NCI-H69 (cell line): Measurements from ENCODE around the gene TBX18.

Experiments used
- DNase-seq: peaks from one replicate; lab custom pipeline; 2025; lab: John Stamatoyannopoulos, UW

TBX18 gene

DNA sequence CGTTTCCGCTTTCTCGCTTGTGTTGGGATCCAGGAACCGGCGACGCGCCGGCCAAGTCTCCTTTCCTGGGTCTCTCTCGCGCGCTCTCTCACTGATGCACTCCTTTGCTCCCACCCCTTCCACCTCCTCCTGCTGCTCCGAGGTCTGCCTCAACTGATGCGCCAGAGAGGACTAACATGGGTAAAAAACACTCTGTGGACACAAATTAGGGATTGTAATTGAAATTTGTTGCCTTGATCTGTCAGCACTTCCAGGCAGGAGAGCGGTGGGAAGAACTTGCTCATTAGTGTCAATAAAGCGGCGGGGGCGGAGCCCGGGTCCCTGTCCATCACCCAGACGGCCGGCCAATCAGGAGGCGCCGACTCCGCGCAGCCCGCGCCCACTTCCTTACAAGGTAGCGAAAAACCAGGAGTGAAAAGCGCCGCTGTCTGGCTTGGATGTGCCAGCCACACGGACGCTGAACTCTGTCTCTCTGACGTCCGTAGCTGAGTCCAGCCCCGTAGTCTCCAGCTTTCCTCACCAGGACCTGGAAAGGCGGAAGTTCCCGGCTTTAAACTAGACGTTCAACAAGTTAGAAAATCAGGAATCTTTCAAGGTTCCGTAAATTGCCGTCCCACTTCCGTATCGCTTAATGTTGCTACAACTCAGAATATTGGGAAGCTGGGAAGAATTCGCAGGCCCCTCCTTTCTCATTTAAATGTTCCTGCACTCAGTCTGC lies at the start of gene TBX18:
TBX18 (minus strand) TSS at position 267 of the 718 bp plus-strand sequence. CDS start 417 bp downstream, outside the sequence.
- peak; percentile 55 for DNase-seq

DNA sequence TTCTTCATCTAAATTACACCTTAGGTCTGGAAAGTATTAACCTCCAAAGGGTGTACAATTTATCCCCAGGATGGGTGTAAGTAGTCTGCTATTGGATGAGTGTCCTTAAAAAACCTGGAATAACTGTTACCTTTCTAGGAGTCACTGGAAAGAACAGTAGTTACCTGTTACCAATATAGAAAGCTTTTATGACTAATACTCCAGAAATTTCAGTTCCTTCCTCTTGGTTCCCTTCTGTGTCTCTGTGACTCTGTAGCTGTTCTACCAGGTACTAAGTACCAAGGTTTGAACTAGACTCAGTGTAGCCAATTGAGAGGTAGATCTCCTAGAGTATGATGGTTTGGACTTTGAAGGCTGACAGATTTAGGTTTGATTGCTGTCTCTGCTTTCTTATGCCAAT lies 47.0 kb upstream of the TBX18 start:
- DNase-seq = no peak

DNA sequence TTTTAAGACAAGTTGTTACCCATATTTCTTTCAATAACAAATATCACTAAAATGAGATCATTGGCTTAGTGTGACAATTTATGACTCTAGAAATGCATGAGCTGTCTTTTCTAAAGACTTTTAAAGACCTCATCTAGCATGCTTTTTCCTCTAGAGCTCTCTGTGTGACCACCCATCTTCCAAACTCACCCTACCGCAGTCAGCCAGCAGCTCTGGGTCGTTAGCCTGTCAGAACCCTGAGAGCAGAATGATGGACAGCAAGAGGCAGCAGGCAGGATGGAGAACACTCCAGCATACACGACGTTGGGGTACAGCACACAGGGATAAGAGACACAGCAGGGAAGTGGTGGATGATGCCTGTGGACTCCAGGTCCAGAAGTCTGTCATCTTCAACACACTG lies 45.1 kb upstream of the TBX18 start:
- no peak for DNase-seq

DNA sequence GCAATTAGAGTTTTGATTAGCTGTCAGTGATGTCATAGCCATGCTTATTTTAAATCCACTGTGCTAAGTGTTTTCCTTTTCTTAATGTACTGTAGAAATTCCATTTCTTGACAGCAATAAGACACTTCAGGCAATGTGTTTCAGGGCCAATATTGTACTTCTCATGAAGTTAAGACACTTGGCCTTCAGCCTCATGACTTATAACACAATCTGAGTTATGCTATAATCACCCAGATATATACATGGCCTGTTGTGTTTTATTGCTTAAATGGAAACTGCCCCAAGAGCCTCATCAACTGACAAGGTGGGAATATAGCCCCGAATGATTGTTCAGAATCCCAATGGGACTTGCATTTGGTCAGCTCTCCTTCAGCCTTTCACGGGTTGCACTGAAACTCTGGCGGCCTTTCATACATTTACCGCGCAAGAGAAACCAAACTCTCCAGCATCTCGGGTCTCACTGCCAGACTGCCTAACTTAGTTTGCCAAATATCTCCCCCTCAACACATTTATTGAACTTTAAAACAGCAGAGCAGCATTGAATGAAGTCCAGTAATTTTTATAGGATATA lies 44.2 kb upstream of the TBX18 start:
- no peak for DNase-seq

DNA sequence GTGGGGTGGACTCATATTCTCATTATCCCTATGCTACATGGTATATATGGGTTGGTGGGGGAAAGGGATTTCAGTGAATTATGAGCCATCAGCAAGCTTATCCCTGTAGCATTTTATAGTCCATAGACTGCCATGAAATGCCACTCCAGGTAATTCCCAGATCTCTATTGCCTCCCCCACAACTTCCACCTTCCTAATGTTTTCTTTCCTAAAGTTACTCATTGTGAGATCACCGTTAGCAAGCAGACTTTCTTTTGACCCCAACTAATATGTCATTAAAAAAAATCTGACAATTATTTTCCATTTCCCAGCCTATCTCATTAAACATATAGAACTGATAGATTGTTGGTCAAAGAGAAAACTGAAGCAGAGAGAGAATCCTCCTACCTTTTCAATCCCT lies 40.7 kb upstream of the TBX18 start:
- DNase-seq = no peak

DNA sequence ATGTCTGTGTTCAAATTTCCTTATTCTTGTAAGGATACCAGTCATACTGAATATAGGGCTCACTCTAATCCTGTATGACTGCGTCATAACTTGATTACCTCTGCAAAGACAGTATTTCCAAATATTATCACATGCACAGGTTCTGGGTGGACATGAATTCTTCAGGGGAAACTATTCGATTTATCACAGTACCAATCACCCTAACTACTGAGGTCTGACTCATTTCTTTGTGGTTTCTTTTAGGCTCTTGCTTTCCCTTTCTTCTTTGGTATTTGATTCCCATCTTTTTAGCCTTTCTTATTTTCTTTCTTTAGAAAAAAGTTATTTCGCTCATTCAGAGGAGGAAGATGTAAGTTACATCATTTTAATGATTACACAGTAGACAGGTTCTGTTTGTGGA lies 40.3 kb upstream of the TBX18 start:
- DNase-seq = no peak

DNA sequence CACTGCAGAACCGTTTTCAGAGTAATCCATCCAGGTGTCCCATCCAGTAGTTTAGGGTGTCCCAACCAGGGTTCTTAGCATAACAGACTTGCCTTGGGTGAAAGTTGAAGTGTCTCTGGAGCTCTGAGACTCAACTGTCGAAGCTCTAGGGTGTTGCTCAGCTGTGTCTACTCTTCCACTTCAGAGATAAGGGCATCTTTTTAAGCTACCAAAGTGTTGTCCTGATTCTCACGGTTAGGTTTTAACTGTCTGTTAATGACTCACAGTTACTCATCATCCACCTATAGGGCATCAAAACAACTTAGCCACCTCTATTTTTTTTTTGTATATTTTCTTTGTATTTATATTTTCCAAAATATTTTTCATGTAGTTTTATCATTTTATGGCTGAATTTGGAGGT lies 36.9 kb upstream of the TBX18 start:
- no peak for DNase-seq

DNA sequence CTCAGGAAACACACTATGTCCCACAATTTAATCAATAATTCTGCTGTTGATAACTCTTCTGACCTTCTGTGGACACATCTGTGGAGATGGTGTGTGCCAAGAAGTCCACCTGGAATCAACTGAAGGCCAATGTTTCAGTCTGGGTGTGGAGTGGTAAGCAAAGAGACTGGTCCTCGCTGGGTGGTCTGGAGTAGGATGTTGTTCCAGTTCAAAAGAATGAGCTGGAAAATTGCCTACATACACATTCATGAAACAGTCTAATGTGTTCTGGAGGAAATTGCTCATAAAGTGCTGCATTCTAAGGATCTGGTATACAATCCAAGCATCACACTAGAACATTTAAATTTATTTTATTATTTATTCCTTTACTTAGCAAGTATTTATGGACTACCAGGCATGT lies 33.9 kb upstream of the TBX18 start:
- no peak for DNase-seq

DNA sequence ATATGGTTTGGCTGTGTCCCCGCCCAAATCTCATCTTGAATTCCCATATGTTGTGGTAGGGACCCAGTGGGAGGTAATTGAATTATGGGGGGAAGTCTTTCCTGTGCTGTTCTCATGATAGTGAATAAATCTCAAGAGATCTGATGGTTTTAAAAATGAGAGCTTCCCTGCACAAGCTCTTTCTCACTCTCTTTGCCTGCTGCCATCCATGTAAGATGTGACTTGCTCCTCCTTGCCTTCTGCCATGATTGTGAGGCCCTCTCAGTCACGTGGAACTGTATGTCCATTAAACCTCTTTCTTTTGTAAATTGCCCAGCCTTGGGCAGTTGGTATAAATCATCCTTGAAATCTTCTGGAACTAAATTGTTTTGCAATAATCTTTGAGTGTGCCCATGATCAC lies 31.9 kb upstream of the TBX18 start:
- DNase-seq = no peak

DNA sequence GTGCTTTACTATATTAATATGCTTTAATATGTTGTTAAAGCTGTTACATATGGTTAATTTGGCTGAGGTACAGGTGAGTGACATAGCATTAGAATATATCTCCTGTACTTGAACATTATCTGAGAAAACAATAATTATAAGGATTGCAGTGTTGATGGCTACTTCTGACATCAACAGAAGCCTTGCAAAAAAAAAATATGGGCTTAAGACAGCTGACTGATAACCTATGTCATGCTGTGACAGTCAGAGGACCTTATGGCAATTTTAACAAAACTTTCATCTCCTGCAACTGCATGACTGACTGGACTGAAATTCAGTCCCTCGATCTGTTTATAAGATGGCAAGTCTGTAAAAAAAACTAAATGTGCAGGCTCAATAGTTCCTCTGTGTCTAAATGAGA lies 27.5 kb upstream of the TBX18 start:
- no peak for DNase-seq

DNA sequence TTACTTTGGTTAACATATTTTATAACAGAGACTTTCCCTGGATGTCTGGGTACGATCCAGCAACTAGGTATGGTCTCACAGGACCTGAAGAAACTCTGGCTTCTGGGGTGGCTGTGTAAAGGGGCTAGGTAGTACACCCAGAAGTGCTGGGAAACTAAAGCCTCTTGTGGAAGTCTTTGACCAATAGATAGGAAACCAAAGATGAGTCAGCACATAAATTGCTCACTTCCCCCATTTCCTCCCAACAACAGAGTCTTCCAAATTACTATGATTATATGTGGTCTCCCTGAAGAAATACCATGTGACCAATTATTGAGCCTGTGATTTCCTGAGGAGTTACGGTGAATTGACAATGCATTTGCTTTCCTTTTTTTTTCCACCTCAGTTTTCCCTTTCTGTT lies 26.8 kb upstream of the TBX18 start:
- DNase-seq = peak; percentile 11

DNA sequence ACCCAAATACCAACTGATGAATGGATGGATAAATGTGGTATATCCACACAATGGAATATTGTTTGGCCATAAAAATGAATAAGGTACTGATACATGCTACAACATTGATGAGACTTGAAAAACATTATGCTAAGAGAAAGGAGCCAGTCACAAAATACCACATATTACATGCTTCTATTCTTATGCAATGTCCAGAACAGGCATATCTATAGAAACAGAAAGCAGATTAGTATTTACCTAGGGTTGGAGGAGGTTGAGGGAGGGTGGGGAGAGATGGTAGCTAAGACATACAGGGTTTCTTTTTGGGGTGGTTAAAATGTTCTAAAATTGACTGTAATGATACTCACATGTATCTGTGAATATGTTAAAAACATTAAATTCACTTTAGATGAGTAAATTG lies 24.8 kb upstream of the TBX18 start:
- DNase-seq = no peak

DNA sequence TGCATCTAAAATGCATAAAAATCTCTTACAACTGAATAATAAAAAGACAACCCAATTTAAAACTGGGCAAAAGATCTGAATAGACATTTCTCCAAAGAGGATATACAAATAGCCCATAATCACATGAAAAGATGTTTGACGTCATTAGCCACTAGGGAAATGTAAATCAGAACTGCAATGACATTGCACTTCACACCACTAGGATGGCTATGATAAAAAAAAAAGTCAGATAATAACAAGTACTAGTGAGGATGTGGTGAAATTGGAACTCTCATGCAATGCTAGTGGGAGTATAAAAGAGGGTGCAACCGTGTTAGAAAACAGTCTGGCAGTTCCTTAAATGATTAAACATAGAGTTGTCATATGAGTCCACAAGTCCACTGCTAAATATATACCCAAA lies 24.3 kb upstream of the TBX18 start:
- DNase-seq = no peak

DNA sequence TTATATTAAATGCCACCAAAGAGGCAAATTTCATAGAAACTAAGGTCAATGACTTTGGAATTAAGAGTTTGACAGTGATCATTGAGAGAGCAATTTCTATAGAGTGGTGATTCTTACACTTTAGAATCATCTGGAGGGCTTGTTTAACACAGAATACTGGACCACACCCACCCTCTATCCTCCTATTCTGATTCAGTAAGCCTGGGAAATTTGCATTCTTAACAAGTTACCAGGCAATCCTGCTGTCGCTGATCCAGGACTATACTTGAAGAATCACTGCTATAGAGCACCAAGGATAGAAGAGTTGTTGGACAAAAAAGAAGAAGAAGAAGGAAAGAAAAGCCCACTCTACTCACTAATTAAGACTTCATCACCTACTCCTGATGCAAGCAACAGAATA lies 21.3 kb upstream of the TBX18 start:
- DNase-seq = no peak

DNA sequence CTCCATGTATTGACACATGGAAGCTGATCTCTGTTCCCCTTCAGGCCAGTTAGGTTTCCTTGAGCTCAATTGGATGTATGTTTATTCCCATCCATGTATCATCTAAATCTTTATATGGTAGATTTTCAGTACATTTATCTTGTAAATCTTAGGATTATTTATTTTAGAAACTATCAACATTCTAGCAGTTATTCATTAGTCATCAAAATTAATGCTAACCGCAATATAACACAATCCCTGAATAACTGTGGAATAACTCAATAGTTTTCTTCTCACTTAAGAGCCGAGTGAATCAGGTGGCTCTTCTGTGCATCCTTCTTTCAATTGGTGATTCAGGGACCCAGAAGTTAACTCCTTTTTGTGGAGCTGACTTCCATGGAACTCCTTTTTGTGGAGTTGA lies 15.5 kb upstream of the TBX18 start:
- DNase-seq = no peak

DNA sequence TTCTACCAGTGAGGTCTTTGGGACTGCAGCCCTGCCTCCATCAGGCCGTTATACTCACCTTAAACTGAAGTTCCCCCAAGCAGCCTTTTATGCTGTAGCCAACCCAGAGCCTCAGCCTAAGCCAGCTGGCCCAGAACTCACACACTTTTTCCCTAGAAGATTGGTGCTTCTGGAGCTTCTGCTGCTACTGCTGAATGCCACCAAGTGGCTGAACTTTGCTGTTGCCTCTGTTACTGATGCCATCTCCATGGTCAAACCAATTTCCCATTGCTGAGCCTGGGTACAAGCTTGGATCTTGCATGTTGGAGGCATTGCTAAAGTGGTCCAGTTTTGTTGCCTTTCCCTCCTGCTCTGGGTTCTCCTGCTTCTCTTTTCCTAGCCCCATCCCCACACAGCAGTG lies 15.0 kb upstream of the TBX18 start:
- DNase-seq = no peak

DNA sequence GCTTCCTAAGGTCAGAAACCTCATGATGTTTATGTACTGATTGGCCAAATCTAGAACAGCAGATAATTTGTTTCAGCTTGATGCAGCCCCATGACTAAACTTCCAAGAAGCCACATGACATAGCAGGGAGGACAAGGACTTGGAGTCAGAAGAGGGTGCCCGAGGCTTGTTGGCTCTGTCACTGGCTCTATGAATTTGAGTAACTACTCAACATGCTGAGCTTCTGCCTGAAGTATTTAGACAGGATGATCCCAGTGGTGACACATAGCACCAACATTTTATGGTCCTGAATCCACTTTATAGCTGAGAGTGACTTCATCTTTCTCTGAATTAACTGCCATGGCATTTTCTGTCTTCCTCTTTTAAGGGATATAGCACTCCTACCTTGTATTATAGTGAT lies 13.5 kb upstream of the TBX18 start:
- DNase-seq = no peak

DNA sequence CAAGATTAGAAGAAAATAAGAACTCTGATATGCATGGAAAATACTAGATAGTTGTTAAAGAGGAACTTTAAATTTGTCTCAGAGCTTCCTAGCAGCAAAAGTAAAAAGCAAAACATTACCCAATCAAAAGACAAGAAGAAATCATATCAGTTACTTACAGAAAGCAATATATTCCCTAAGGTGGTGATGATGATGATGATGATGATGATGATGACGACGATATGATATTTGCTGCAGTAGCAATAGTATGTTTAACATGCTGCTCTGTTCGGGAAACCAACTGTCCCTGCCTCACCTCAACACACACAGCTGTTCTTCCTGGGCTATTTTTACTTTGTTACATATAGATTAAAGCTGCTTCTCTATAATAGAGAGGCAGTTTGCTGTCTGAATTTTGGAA lies 12.0 kb upstream of the TBX18 start:
- no peak for DNase-seq

DNA sequence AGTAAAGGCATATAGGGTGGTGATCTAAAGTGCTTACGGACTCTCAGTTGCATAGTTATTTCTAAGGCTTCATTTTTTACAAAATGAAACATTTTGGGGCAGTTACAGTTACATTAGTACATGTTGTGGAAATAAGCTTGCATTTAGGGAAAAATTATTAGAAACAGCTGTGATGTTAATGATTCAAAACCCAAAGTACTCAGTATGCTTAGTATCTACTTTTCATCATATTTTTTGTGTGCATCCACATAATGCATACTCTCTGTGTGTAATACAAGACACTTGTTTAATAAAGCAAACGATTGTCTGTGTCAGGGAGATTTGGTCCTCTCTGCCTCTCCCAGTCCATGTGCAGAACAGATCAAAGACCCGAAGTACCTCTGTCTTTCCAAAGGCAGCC lies 11.4 kb upstream of the TBX18 start:
- DNase-seq = no peak

DNA sequence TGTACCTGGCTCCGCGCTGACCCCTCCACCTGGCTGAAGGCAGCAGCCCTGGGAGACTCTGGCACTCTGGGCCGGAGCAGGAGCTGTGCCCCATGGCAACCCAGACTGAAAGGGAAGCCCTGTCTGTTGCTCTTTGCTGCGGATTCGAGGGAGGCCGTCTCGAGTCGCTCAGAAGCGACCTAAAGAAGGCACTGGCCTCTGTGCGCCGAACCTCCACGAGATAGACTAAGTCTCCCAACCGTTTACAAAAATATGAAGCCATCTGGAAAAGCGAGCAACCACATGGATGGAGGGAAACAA lies 10.5 kb upstream of the TBX18 start:
- no peak for DNase-seq

DNA sequence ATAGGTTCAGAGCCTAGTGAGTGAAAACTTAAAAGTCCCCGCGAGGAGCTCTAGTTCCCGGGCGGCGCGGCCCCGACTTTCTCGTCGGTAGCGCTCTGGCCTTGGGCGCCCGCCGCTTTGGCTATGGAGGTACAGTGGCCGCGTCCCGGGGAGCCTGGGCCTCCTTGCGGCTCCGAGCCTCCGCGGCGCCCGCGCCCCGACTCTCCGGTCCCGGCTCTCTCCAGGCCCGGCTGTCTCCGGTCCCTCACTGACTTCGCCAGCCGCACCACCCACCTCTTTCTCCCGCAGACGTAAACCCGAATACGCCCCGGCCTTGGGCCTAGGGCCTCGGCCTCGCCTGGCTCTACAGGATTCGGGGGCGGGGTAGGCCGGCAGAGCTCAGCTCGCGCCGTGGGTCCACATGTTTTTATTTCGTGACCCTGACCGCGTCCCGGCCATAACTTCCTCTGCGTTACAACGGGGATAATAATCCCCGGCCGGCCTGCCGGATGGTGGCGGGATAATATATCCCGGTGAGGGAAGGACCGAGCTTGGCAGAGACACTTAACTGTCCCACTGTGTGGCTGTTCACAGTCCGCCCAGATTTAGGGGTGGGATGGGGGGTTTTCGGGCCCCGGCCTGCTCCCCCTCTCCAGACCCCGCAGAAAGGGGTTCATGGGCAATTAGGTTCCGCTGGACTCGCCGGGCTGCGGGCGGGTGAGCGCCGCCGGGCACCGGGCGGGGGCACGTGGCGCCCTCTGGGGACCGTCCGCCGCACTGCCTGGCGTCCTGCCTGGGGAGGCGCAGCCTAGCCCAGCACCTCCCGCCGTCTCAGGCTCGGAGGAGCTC lies 10.0 kb upstream of the TBX18 start:
- peak; percentile 48 for DNase-seq

DNA sequence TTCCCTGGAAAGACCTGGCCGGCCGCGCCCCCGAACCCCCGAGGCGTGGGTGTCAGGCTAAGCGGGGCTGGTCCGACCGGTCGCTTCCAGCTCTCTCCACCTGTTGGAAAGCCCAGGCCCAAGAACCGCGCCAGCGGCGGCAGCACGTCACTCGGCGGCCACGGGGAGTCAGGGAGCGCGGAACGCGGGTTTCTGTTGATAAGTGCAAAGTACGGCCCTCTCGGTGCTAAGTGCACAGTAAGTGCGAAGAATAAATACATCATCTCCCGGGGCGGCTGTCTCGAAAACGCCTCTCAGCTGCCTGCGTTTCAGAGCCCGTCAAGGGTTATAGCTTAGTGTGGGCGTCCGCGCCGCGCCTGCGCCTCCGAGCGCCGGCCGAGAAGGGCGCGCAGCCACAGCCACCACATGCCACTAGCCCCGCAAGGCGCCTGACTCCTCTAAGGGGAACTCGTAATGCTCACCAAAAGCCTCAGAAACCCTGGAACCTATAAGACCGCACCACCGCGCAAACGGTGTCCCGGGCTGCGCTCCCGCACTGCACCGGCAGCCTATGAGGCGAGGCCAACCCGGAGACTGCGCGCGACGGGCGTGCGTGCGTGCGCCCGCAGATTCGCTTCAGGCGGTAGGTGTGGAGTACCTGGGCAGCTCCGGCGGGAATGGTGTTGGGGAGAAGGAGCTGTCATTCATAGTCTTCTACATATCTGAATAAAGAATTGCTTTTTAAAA lies 9.2 kb upstream of the TBX18 start:
- DNase-seq = peak; percentile 63

DNA sequence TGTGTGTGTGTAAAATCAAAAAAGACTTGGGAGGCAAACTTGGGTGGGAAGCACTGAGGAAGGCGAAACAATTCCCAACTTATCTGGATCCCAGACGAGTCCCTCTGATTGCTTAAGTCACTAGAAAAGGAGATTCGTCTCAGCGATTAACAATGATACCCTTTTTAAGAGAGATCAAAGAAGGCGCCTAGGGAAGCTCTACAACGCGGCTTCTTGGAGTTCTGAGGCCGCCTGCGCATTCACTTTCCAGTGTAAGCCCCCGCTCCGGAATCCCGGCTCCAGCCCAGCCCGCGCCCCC lies 8.7 kb upstream of the TBX18 start:
- peak; percentile 29 for DNase-seq
